HG03139 (cell line): ENCODE measurements around the gene CPZ.
"Not testable (repeated sequence)": the region's sequence is repeated elsewhere in the genome, so short reads cannot be mapped to it uniquely, and the experiment has no call there.

Experiments used
- ATAC-seq: cut with Tn5 transposase; IDR thresholded peaks from one replicate; pipeline ENCODE4 v1.9.1; 2021; ENCODE audit not compliant: unreplicated experiment

Gene CPZ

DNA sequence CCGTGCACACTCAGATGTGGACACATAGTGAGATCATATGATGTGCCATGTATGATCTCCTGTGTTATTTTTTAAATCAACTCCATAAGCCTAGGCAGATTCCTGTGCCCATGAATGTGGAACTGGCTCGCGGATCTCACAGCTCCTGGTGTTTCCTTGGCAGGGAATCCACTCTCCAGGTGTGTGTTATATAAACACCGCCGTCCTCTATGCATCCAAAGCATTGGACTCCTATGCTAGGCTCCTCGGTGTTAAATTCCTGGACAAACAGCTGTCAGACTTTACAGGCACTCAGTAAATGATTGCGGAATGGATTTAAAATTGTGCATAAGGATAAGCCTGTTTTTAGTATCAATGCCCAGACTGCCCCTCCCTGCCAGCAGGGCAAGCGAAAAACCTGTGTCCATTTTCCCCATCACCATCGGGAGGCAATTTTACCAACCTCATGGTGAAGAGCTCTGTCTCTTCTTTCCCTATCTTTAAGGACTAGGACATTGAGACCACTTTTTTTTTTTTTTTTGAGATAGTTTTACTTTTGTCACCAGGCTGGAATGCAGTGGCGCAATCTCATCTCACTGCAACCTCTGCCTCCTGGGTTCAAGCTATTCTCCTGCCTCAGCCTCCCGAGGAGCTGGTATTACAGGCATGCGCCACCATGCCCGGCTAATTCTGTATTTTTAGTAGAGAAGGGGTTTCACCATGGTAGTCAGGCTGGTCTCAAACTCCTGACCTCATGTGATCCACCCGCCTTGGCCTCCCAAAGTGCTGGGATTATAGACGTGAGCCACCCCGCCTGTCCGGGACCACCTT, 36.0 kb upstream of the CPZ start:
- ATAC-seq, result no peak

- no peak for ATAC-seq
Measured at GRCh38 chr4:8557151-8558076, 35.2 kb upstream of the CPZ start.

DNA sequence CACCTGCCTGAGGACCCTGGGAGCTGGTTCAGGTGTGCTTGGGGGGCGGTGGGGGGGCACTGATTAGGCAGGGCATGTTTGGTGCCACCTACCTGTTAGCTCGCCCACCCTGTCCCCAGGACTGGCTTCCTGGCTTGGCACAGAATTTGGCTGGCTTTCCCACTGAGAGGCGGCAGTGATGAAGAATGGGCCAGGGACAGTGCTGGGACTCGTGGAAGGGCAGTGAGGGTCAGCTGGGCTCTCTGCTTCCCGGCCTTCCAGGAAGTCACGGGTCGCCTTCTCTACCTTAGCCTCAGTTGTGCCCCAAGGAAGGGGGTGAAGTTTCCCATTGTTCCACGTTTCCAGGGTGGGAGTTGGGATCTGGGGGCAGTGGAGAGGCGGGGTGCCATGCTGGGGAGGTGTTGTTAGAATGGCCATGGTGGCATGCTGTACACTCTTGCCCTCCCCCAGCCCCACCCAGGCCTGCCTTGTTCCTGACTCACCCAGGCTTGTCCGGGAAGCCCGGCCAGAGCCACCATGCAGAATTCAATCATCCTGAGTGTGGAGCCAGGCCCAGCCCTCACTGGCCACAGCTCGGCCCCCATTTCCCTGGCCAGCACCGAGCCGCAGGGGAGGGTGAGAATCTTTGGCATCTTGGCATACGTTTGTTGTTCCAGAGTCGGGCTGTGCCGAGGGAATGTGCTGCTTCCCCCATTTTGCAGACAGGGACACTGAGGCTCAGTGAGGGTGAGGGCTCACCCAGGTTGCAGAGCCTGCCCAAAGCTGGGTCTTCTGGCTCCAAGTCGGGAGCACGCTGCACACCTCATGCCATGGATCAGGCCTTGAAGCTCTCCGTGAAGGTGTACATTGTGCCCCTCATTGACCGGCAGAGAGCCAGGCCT, 34.2 kb upstream of the CPZ start:
- ATAC-seq, result no peak

DNA sequence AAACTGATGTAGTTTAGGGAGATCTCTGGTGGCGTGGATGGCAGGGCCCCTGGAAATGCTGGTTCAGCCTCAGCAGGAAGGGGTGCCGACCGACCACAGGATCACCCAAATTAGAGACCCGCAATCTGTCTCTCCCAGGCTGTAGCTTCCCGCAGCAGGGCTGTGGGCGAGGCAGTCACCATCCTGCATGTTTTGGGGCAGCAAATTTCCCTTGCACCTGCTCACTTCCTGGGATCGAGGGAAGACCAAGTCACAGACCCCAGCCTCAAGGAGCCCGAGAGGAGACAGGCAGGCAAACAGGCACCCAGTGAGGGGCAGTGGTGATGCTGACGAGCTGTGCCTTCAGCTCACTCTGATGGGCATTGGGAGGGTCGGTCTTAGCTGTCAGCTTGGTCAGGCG, 33.6 kb upstream of the CPZ start:
- ATAC-seq, result no peak

GRCh38 chr4:8559524-8560264, 32.9 kb upstream of the CPZ start:
- ATAC-seq, result no peak

DNA sequence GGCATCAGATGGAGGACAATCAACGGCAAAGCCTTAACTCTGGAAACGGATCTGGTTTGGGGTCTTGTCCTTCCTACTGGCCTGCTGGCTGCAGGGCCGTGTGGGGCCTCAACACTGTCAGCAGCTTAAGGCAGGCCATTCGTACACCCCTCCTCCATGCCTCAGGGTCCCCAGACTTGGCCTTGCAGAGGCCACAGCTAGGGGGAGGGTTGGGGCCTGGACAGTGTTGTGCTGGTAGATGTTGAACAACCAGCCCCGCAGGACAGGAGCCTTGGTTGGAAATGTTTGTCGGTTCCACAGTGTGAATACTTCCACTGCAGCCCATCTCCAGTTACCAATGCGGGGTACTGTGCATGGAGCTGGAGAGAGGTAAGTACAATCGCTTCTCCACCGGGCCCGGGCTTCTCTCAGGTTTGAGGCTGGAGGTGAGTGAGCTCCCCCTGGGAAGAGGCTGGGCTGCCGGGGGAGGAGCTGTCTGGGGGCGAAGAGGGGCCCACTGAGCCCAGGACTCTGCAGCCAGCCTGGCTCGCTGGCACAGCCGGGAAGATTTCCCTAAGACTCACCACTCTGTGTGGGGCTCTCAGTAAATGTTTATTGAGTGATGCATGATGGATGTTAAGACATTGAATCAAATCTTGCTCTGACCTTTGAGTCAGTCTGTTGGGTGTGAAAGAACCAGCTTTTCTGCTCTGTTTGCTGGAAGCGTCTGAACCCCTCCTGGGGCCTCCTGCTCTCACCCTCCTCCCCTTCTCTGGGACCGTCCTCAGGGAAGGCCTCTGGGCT, 32.1 kb upstream of the CPZ start:
- ATAC-seq, result no peak

DNA sequence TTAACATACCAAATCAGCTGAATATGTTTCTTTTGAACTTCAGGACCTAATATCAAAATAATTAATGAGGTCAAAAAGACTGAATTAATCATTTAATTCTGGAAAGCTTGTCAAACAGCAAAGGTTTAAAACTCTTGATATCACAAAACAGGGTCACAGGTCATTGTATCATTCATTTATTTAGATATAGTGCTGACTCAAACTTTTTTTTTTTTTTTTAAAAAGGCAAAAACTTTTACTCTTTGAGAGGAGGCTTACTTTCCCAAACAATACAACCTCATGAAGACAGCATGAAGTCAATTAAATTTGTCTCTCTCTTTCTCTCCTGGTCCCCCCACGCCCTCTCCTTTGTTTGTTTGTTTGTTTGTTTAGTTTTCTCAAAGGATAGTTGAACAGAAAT, 28.0 kb upstream of the CPZ start:
- no peak for ATAC-seq

- ATAC-seq, result no peak
Measured at GRCh38 chr4:8568068-8568668, 24.4 kb upstream of the CPZ start.

- ATAC-seq, result no peak
Measured at GRCh38 chr4:8570201-8570600, 22.4 kb upstream of the CPZ start.

DNA sequence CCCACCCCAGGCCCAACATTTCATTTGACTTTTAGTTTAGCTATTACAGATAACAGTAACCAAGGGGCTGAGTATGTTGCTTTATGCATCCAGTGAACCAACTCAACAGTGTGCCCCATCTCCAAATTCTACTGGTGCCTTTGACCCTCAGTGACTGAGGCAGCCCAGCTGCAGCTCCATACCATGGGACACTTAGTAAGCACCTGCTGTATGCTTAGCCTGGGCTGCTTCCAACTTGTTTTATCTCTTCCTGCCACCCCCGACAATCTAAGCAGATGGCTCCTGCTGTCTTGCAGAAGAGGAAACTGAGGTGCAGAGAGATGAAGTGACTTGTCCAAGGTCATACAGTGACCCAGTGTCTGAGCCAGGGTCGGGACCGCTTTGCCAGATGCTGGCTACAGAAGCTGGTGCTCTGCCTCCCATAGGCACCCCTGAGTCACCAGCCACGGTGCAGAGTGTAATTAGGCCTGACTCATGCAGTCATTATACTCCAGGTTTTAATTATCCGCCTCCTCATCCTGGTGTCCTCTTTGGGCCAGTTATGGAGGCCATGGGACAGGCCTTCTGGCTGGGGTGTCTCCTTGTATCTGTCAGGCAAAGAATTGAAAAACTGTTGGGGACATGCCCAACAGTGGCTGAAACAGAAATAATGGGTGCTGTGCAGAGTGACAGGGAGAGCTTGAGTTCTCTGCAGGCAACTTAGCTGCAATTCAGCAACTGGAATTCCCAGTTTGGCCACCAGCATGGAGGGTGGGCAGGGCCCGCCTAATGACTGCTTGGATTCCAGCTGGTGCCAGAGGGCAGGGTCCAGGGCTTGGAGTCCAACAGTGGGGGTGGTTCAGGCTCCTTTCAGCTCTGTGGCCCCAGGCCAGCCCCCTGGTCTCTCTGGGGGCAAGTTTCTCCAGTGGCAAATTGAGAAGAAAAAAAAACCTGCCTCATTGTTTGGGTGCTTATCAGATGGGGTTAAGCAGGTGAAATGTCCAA, 20.6 kb upstream of the CPZ start:
- ATAC-seq, result no peak

DNA sequence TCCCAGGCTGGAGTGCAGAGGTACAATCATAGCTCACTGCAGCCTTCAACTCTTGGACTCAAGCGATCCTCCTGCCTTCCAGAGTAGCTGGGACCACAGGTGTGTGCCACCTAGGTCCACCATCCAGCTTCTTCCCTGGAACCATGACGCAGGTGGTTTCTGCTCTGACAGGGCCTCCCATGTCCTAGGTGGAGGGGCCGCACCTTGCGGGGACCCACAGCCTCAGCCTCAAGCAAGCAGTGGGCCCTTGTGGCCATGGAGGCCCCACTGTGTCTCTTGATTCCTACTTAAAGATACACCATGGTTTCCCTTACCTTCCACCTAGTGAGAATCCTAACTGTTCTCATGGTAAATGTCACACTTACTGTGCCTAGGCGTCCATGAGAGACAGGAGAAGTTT, 19.3 kb upstream of the CPZ start:
- ATAC-seq, result no peak

GRCh38 chr4:8574796-8575370, 17.7 kb upstream of the CPZ start:
- no peak for ATAC-seq

GRCh38 chr4:8575457-8575856, 17.1 kb upstream of the CPZ start:
- no peak for ATAC-seq

- ATAC-seq, result not testable (repeated sequence)
Measured at GRCh38 chr4:8576591-8576990, 16.0 kb upstream of the CPZ start.

GRCh38 chr4:8577046-8577445, 15.5 kb upstream of the CPZ start:
- ATAC-seq, result no peak

GRCh38 chr4:8577972-8578371, 14.6 kb upstream of the CPZ start:
- no peak for ATAC-seq

DNA sequence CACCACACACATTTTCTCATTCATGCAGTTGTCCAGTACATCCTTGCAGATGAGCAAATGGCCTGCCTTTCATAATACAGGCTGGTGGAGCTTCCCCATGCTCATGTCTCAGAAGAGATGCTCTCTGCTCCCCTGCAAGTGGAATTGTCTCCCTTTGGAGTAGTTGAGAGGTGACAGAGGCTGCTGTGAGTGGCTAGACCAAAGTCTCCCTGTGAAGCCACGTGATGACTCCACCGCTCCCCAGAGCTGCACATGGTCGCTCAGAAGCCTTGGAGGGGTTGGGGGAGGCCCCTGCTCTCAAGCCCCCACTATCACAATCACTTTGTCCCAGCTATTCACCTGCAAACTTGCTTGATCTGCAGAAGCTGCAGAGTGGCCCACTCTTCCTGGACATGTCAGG, 13.8 kb upstream of the CPZ start:
- ATAC-seq, result no peak
